Suppressor macrophage treated with lipopolysaccharide for 1 hour (primary cell): ENCODE measurements around the gene LRMDA.
A peak's percentile ranks its signal among the peaks of the same experiment; 100 is the strongest.

Source experiments
- DNase-seq, 3 donors: peaks; one replicate each; pipeline ENCODE4 v3.0.0-alpha.2; 2020 to 2022

Gene LRMDA

GRCh38 chr10:76017026-76017732 is 585.8 kb downstream of the LRMDA start:
- no peak for DNase-seq

- DNase-seq, result no peak
Measured at GRCh38 chr10:76017733-76018433, 586.5 kb downstream of the LRMDA start.

- DNase-seq, result no peak
Measured at GRCh38 chr10:76020630-76021029, 589.2 kb downstream of the LRMDA start.

- no peak for DNase-seq
Measured at GRCh38 chr10:76021398-76021797, 590.0 kb downstream of the LRMDA start.

GRCh38 chr10:76022366-76022765 is 590.9 kb downstream of the LRMDA start:
- no peak for DNase-seq

DNA sequence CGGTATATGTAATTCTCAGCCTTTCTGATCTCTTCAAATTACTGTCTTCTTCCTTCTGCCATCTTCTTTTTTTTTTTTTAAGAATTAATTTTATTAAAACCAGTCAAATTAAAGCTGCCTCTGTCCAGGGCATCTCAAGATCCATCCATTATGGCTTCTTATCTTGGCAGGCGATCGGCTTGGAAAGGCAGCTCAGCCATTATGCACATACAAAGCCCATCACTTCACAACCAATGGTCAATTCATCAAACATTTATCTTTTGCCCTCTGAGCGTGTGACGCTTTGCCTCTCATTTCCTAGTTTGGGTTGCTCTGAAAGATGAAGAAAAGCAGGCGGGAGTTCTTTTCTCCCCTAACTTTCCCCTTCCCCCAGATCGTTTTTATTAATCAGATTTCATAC is 591.6 kb downstream of the LRMDA start:
- no peak for DNase-seq

- DNase-seq, result no peak
Measured at GRCh38 chr10:76024460-76025123, 593.2 kb downstream of the LRMDA start.

GRCh38 chr10:76025124-76025477 is 593.7 kb downstream of the LRMDA start:
- no peak for DNase-seq

GRCh38 chr10:76026176-76026771 is 594.9 kb downstream of the LRMDA start:
- DNase-seq, result no peak

GRCh38 chr10:76026905-76027304 is 595.5 kb downstream of the LRMDA start:
- DNase-seq, result peak in 1 of 3 donors; percentile 27

DNA sequence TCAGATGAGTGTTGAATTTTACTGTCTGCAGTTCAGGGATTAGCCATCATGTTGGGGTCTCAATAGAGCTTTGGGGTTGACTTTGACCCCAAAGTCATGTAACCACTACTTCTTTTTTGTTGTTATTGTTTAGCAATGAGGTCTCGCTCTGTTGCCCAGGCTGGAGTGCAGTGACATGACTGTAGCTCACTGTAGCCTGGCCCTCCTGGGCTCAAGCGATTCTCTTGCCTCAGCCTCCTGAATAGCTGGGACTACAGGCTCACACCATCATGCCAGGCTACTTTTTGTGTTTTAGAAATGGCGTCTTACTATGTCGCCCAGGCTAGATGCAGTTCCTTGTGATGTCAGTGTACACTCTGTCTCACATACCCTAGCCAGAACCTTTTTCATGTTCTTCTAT is 598.4 kb downstream of the LRMDA start:
- DNase-seq, result no peak

GRCh38 chr10:76031099-76031498 is 599.7 kb downstream of the LRMDA start:
- no peak for DNase-seq

- no peak for DNase-seq
Measured at GRCh38 chr10:76031769-76032699, 600.6 kb downstream of the LRMDA start.

DNA sequence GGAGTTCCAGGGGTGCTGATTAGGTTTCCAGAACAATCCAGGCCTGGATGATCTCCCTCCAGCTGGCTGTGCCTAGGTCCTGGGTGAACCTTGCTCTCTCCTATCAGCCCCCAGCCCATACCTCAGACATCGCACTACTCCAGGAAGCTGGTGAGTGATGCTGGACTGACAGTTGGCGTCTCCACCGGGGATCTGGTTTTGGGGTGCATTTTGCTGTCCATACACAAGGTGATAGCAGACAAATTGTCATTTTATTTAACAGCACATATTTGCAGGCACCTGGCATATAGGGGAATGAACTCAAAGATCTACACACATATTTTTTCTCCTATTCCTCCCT is 601.2 kb downstream of the LRMDA start:
- DNase-seq, result no peak

DNA sequence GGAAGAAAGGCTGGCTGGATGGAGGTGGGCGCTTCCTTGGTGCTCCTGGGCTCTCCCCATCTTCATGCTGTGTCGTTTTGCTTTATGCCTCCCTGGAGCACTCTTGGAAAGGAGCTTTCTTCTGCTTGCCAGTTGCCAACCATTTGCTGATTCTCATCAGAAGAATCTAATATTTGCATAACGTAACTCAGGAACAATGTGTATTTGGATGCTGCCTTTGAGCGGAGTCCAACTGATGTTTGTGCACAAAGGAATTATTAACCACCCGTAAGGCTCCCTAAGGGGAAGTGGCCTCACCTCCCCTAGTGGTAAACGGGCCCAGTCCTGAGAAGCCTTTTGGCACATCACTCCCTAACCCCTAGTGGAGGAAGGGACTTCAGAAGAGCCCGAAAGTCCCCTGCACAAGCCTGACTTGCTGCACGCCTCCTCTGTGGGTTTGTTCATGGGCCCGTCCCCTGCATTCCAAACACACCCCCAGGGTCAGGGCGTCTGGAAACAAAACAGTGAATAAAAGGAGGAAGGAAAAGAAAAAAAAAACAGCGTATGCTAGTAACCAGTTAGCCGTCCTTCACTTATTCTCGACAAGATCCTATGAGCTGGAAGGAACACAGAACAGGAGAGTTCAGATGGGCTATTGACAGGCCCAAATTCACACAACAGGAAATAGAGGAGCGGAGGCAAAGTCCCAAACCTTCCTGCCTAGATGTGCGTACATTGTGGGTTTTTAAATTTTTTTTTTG is 602.2 kb downstream of the LRMDA start:
- DNase-seq, result peak; percentile 62 to 74 (median 71)

GRCh38 chr10:76034353-76035205 is 603.2 kb downstream of the LRMDA start:
- no peak for DNase-seq

DNA sequence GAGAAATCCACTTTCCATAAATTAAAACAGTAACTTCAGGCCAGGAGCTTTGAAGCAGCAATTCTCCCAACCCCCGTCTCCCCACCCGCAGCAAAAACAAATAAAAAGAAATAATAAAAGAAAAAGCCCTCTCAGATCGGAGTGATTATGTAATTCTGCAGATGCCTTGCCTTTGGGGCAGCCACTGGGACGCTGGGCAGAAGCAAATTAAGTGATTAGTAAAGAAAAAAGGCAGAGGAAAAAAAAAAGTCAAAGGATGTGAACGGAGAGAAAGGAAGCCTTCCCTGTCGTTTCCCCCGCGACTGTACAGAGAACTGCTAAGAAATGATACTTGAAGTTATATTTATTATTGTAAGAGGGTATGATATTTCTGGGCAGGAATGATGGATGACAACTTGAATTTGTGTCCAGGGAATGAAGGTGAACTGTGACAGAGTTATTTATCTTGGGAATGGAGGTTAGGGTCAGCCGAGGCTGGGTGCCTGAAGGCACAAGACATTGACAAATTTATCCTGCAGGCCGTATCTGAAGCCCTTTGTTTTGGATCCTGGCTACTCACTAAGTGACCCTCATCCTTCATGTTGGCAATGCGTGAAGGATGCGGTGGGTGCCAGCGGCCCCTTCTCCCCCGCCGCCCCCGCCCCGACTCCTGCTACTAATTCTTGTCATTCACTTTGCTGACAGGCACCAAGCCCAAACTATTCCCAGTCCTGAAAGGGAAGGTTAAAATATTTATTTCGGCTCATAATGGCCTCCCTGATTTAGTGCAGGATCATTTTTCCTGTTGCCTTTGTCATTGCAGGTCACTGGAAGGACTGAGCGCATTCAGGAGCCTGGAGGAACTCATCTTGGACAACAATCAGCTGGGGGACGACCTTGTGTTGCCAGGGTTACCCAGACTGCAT is 604.0 kb downstream of the LRMDA start:
- no peak for DNase-seq

- peak; percentile 80 to 86 (median 84) for DNase-seq
Measured at GRCh38 chr10:76036111-76036940, 604.9 kb downstream of the LRMDA start.

DNA sequence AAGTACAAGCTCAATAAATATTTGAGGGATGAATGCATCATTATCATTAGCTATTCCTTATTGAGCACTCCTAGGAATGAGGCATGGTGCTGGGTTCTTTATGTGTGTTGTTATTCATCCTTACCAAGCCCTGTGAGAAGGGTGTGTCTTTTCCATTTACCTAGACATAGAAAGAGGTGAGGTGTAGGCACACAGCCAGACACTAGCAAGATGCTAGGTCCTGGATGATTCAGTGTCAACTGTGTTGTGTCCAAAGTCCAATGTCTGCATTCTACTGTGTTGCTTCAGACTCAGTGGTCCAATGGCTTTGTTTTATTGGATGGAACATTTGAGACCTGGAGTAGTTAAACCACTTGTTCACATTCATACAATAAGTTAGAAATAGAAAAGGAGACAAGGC is 605.5 kb downstream of the LRMDA start:
- no peak for DNase-seq
